Natural killer cell treated with Interleukin-12 subunit alpha and Interleukin-12 subunit beta and Interleukin-15 and Interleukin-18, amount 100 ng/mL, for 72 hours (primary cell): Measurements from ENCODE around the gene ABCB7. TPM values are rescaled to one million over a fixed set of nuclear protein-coding genes. Genes with fewer than 3 reads are reported as not detected.
A peak's percentile ranks its signal among the peaks of the same experiment; 100 is the strongest.
"Not testable (repeated sequence)": the region's sequence is repeated elsewhere in the genome, so short reads cannot be mapped to it uniquely, and the experiment has no call there.

Experiments used
- ATAC-seq, 2 donors: fragments of 150-1000 bp; cut with Tn5 transposase in 1 of 2; sonication (Bioruptor Pico), chemical (Tn5 transposase) in 1 of 2; 2 replicates each; pipeline ENCODE4 v1.10.0; 2021
- DNase-seq: peaks from one replicate; pipeline ENCODE4 v3.0.0; 2022; ENCODE audit warnings: low spot score
- H3K27ac Mint-ChIP-seq, 2 donors: 1 replicate in 1 of 2; 2 replicates in 1 of 2; pipeline ENCODE4 v1.8.0; 2022; ENCODE audit warnings: mixed read lengths in 2 of 2, mild to moderate bottlenecking in 1 of 2, moderate library complexity in 1 of 2
- H3K27me3 Mint-ChIP-seq, 2 donors: 1 replicate in 1 of 2; 2 replicates in 1 of 2; pipeline ENCODE4 v1.8.0; 2022; ENCODE audit warnings: mixed read lengths in 2 of 2
- H3K36me3 Mint-ChIP-seq: one replicate; pipeline ENCODE4 v1.8.0; 2022; ENCODE audit warnings: mixed read lengths
- H3K4me1 Mint-ChIP-seq, 2 donors: 1 replicate in 1 of 2; 2 replicates in 1 of 2; pipeline ENCODE4 v1.8.0; 2022; ENCODE audit warnings: low read depth in 2 of 2, mixed read lengths in 2 of 2, mild to moderate bottlenecking in 1 of 2
- H3K4me3 Mint-ChIP-seq: one replicate; pipeline ENCODE4 v1.8.0; 2022; ENCODE audit warnings: mixed read lengths
- H3K9me3 Mint-ChIP-seq: 2 replicates; pipeline ENCODE4 v1.8.0; 2022; ENCODE audit warnings: mixed read lengths
- total RNA-seq, 2 donors: library from RNA; stranded (reverse); gene quantifications; one replicate each; pipeline ENCODE4 v1.2.3, GENCODE V29; 2022

The ABCB7 gene
- total RNA-seq, result 10 to 100 TPM; 21.6 to 21.7 TPM

DNA sequence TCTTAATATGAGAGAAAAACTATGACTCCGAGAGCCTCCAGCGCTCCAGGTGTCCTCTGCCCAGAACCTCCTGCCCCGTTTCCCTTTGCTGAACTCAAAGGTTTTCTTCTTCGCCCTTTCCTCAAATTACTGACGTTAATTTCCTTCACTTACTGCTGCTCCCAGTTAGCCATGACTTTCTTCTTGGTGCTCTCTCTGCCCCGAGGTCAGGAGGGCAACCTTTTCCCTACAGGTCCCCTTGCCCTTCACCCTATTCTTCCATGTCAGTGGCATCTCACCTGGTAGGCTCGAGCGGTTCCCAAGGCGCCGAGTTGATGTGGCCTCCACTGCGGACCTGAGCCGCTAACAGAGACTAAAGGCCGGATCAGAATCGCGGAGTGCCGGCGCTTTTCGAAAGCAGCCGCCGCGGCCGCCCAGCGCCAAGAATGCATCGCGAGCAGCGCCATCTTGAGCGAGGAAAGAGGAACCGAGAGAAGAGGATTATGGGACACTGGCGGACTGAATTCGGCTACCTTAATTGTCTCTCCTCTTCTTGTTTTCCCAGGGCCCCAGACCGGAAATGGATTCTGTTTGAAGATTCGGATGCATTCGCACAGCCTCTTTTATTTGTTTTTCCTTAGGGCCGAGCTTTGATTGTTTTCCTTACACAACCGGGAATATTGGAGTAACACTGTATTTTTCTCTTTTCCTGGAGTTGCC is at the start of gene ABCB7:
ABCB7 (minus strand) TSS at position 457 of the 699 bp plus-strand sequence; CDS start at position 446, 11 bp downstream.
- Mint-ChIP-seq H3K4me3 (peak within 1 kb of the TSS; percentile 100), H3K9me3 (no peaks in the 10 kb centered on the region), H3K27me3 (peaks cover 0 to 3% of the 10 kb centered on the region in 2 donors), H3K27ac (peak within 1 kb of the TSS; percentile 91 to 99), H3K36me3 (no peaks in the 10 kb centered on the region), H3K4me1 (peaks cover 10 to 28% of the 10 kb centered on the region in 2 donors)
- DNase-seq, result peak; percentile 68
- peak; percentile 82 to 87 for ATAC-seq

DNA sequence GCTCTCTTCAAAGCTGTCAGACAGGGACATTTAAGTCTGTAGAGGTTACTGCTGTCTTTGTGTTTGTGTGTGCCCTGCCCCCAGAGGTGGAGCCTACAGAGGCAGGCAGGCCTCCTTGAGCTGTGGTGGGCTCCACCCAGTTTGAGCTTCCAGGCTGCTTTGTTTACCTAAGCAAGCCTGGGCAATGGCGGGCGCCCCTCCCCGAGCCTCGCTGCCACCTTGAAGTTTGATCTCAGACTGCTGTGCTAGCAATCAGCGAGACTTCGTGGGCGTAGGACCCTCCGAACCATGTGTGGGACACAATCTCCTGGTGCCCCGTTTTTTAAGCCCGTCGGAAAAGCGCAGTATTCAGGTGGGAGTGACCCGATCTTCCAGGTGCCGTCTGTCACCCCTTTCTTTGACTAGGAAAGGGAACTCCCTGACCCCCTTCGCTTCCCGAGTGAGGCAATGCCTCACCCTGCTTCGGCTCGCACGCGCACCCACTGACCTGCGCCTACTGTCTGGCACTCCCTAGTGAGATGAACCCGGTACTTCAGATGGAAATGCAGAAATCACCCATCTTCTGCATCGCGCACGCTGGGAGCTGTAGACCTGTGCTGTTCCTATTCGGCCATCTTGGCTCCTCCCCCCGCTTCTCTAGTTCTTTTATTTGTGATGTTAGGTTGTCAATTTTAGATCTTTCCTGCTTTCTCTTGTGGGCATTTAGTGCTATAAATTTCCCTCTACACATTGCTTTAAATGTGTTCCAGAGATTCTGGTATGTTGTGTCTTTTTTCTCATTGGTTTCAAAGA is 32.5 kb upstream of the ABCB7 start:
- H3K36me3 Mint-ChIP-seq, H3K4me3 Mint-ChIP-seq, H3K9me3 Mint-ChIP-seq, H3K4me1 Mint-ChIP-seq, DNase-seq, ATAC-seq, H3K27ac Mint-ChIP-seq: not testable (repeated sequence)
- peaks cover 8 to 32% of the 10 kb centered on the region in 2 donors for H3K27me3 Mint-ChIP-seq

DNA sequence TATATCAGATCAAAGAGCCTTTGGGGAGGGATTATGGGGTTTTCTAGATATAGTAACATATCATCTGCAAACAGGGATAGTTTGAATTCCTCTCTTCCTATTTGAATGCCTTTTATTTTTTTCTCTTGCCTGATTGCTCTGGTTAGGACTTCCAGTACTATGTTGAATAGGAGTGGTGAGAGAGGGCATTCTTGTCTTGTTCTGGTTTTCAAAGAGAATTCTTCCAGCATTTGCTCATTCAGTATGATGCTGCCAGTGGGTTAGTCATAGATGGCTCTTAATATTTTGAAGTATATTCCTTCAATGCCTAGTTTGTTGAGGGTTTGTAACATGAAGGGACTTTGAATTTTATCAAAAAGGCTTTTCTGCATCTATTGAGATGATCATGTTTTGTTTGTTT is 25.6 kb upstream of the ABCB7 start:
- Mint-ChIP-seq H3K27me3 (peaks cover 0 to 6% of the 10 kb centered on the region in 2 donors), H3K4me1 (no peaks in the 10 kb centered on the region), H3K4me3 (no peak overlapping the region), H3K9me3 (no peaks in the 10 kb centered on the region), H3K36me3 (no peaks in the 10 kb centered on the region), H3K27ac (no peak overlapping the region)
- DNase-seq, result no peak
- no peak for ATAC-seq

DNA sequence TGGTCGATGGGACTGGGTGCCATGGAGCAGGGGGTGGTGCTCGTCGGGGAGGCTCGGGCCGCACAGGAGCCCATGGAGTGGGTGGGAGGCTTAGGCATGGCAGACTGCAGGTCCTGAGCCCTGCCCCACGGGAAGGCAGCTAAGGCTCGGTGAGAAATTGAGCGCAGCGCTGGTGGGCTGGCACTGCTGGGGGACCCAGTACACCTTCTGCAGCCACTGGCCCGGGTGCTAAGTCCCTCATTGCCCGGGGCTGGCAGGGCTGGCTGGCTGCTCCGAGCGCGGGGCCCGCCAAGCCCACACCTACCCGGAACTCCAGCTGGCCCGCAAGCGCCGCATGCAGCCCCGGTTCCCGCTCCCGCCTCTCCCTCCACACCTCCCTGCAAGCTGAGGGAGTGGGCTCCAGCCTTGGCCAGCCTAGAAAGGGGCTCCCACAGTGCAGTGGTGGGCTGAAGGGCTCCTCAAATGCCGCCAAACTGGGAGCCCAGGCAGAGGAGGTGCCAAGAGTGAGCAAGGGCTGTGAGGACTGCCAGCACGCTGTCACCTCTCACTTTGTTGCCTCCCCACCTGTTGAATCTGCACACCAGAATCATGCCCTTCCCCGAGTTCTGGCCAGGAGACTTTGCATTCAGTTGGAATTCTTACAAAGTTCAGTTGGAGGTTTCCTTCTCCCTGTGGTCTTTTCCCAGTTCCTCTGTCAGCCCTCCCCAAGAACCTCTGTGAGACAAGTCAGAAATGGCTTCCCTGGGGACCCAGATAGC is 23.6 kb upstream of the ABCB7 start:
- DNase-seq, H3K4me1 Mint-ChIP-seq, H3K36me3 Mint-ChIP-seq, H3K4me3 Mint-ChIP-seq, H3K9me3 Mint-ChIP-seq, ATAC-seq, H3K27me3 Mint-ChIP-seq, H3K27ac Mint-ChIP-seq: not testable (repeated sequence)

DNA sequence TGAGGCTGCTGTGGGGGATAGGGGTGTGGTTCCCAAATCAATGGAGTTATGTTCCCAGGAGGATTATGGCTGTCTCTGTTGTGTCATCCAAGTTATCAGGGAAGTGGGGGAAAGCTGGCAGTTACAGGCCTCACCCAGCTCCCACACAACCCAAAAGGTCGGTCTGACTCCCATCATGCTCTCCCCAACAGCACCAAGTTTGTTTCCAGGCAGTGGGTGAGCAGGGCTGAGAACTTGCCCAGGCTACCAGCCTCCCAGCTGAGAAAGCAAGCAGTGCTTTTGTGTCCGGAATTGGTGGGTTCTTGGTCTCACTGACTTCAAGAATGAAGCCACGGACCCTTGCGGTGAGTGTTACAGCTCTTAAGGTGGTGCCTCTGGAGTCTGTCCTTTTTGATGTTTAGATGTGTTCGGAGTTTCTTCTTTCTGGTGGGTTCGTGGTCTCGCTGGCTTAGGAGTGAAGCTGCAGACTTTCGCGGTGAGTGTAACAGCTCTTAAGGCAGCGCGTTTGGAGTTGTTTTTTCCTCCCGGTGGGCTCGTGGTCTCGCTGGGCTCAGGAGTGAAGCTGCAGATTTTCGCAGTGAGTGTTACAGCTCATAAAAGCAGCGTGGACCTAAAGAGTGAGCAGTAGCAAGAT is 16.3 kb upstream of the ABCB7 start:
- not testable (repeated sequence) for H3K27ac Mint-ChIP-seq, H3K4me3 Mint-ChIP-seq, H3K36me3 Mint-ChIP-seq, H3K9me3 Mint-ChIP-seq, ATAC-seq, H3K4me1 Mint-ChIP-seq, DNase-seq
- peaks cover 8 to 14% of the 10 kb centered on the region in 2 donors for H3K27me3 Mint-ChIP-seq

DNA sequence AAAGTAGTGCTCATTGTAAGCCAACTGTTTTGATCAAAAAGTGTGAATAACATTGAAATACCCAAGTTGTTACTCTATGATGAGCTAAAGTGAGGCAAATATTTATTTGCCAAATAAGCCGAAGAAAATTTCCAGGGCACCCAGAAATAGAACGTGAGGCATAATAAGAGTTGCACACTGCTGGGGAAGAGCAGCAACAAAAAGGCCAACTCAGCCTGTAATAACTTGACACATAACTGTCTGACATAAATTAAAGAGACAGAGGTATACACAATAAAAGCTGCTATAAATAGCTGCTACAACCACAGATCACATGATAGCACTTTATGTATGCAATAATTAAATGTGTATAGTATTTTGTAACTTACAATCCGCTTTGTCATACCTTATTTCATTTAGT is 2.0 kb upstream of the ABCB7 start:
- DNase-seq, result no peak
- Mint-ChIP-seq H3K36me3 (no peaks in the 10 kb centered on the region), H3K27ac (no peak overlapping the region), H3K4me3 (no peak overlapping the region), H3K9me3 (no peaks in the 10 kb centered on the region), H3K27me3 (peaks cover 0 to 3% of the 10 kb centered on the region in 2 donors), H3K4me1 (peaks cover 10 to 22% of the 10 kb centered on the region in 2 donors)
- ATAC-seq, result no peak

DNA sequence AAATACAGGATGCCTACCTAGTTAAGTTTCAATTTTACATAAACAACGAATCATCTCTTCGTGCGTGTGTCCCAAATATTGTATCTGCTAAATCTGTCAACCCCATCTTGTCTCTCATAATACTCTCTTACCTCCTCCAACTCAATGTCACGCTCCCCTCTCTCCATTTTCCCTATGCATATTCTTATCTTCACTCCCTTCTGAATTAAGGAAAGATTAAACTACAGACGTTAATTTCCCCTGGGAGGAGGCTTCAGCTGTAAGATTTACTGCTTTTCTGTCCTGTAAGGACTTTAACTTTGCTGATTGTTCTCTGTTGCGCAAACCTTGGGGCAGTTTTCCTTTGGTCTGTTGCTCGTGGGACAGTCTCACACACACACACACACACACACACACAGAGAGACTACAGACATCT is 455 bp upstream of the ABCB7 start:
- Mint-ChIP-seq H3K9me3 (no peaks in the 10 kb centered on the region), H3K27me3 (peaks cover 0 to 3% of the 10 kb centered on the region in 2 donors), H3K27ac (peak overlapping the region; percentile 91 to 99), H3K4me3 (peak overlapping the region; percentile 100), H3K36me3 (no peaks in the 10 kb centered on the region), H3K4me1 (peaks cover 10 to 23% of the 10 kb centered on the region in 2 donors)
- ATAC-seq, result no peak
- no peak for DNase-seq

DNA sequence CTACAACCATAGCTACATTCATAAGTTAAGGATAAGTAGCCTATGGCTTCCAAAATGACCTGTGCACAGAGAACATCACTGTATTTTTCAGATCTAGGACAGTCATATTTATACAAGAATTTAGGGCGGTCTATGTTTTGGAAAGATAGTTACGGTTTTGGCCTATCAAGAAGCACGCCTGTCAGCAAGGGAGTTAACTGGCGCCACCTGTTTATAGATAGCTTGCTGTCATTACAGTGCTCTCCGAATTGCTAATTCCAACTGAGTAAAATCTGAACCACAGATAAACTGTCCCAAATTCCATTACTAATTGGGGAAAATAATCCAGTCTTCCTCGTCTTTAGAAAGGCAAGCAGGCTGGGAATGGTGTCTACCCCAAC is 646 bp downstream of the ABCB7 start:
- H3K4me1 Mint-ChIP-seq, result peaks cover 10 to 28% of the 10 kb centered on the region in 2 donors
- H3K9me3 Mint-ChIP-seq, result no peaks in the 10 kb centered on the region
- DNase-seq, result no peak

DNA sequence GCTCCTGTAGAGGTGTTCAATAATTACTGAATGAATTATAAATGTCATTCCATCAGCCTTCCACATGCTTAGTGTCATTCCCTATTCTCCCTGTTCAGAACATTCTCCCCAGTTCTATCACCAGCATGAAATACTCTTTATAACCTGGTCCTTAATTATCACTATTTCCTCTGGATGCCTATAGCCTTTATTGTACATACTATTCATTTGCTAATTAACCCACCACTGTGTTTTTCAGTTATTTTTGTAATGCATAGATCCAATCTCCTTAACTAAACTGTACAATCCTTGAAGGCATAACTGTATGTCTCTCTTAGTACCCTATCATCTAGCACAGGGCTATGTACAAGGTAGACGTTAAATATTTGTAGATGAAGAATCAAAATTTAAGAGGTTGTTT is 1.2 kb downstream of the ABCB7 start:
- Mint-ChIP-seq H3K36me3 (no peaks in the 10 kb centered on the region), H3K4me3 (peak overlapping the region; percentile 100), H3K27ac (peak overlapping the region in 1 of 2 donors; percentile 99), H3K27me3 (no peaks in the 10 kb centered on the region), H3K9me3 (no peaks in the 10 kb centered on the region), H3K4me1 (peaks cover 10 to 33% of the 10 kb centered on the region in 2 donors)
- ATAC-seq (no peak), DNase-seq (no peak)

More for the DNA sequence above, 646 bp downstream of the ABCB7 start:
- peaks cover 0 to 3% of the 10 kb centered on the region in 2 donors for H3K27me3 Mint-ChIP-seq
- peak overlapping the region; percentile 91 to 99 for H3K27ac Mint-ChIP-seq
- peak; percentile 59 to 60 for ATAC-seq
- peak overlapping the region; percentile 100 for H3K4me3 Mint-ChIP-seq
- H3K36me3 Mint-ChIP-seq, result no peaks in the 10 kb centered on the region

DNA sequence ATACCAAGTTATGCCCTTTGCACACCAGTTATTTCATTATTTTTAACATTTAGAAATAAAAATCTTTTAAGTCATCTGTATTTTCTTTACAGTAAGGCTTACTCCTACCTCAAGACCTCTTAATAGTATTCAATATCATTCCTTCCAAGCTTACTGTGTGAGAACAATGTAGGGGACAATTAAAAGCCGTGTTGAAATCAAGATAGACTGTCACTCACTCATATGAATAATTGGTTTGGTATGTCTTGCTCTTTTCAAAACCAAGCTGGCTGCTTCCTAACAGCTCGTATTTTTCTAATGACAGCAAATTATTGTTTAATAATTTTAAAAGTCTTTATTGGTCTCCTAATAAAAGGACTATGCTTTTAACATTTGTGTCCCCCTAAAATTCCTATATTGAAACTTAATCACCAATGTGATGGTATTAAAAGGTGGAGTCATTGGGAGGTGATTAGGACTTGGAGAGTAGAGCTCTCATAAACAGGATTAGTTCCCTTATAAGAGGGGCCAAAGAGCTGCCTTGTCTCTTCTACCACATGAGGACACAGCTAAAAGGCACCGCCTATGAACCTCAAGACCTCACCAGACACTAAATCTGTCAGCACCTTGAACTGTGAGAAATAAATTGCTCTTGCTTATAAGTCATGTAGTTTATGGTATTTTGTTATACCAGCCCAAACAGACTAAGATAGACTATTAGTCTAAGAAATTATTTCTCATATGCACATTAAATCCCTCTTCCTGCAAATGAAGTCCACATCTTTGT is 4.1 kb downstream of the ABCB7 start:
- DNase-seq, result no peak
- H3K4me1 Mint-ChIP-seq, result peaks cover 10 to 38% of the 10 kb centered on the region in 2 donors
- ATAC-seq, result no peak
- H3K9me3 Mint-ChIP-seq, result peaks cover 2% of the 10 kb centered on the region
- no peak overlapping the region for H3K27ac Mint-ChIP-seq
- no peaks in the 10 kb centered on the region for H3K27me3 Mint-ChIP-seq
- no peak overlapping the region for H3K4me3 Mint-ChIP-seq
- H3K36me3 Mint-ChIP-seq, result peaks cover 6% of the 10 kb centered on the region

DNA sequence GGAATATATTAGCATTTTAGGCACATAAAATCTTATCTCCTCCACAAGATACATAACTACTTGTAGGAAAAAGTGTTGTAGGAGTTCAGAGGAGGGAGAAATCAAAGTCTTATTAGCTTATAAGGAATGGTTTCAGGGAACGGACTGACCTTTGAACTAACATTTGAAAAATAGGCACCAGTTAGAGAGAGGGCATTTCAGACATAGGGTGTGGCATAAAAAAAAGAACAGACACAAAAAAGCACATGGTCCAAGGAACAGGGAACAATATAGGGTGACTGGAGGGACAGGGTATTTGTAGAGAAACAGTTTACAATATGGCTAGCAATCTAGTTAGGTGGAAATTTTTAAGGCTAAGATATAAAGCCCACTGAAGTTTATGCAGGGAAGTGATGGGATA is 6.4 kb downstream of the ABCB7 start:
- Mint-ChIP-seq H3K27ac (no peak overlapping the region), H3K27me3 (no peaks in the 10 kb centered on the region), H3K36me3 (peaks cover 6% of the 10 kb centered on the region), H3K4me1 (peaks cover 10 to 37% of the 10 kb centered on the region in 2 donors), H3K9me3 (peaks cover 2% of the 10 kb centered on the region), H3K4me3 (no peak overlapping the region)
- no peak for ATAC-seq
- DNase-seq, result no peak

DNA sequence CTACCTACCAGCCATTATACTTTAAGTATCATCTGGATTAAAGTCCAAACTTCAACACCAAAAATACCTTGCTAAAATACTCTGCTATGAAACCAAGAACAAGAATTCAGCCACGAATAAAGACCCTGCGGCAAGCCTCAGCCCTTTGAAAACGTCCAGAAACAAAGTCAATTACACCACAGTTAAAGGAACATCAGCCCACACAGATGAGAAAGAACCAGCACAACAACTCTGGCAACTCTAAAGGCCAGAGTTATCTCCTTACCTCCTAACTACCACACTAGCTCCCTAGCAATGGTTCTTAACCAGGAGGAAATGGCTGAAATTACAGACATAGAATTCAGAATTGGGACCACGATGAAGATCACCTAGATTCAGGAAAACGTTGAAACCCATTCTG is 23.4 kb downstream of the ABCB7 start:
- DNase-seq, result no peak
- Mint-ChIP-seq H3K27me3 (no peaks in the 10 kb centered on the region), H3K4me1 (peaks cover 23 to 37% of the 10 kb centered on the region in 2 donors), H3K4me3 (no peak overlapping the region), H3K36me3 (no peaks in the 10 kb centered on the region), H3K9me3 (no peaks in the 10 kb centered on the region), H3K27ac (no peak overlapping the region)
- no peak for ATAC-seq
